Activated T-cell treated with anti-CD3 and anti-CD28 coated beads, Interleukin-2, amount 50 U/mL, for 24 hours (primary cell): ENCODE data around the gene IL21R.
"Not testable (repeated sequence)": the region's sequence is repeated elsewhere in the genome, so short reads cannot be mapped to it uniquely, and the experiment has no call there.

Experiments
- DNase-seq: peaks from one replicate; pipeline ENCODE4 v3.0.0-alpha.2; 2020
- H3K27ac Mint-ChIP-seq: 2 replicates; pipeline ENCODE4 v1.8.0; 2020; ENCODE audit warnings: mild to moderate bottlenecking, mixed read lengths
- H3K27me3 Mint-ChIP-seq: 2 replicates; pipeline ENCODE4 v1.8.0; 2020; ENCODE audit warnings: mixed read lengths
- H3K36me3 Mint-ChIP-seq: 2 replicates; pipeline ENCODE4 v1.8.0; 2020; ENCODE audit warnings: low read depth, mixed read lengths
- H3K4me1 Mint-ChIP-seq: 2 replicates; pipeline ENCODE4 v1.8.0; 2020; ENCODE audit warnings: low read depth, mixed read lengths
- H3K4me3 Mint-ChIP-seq: 2 replicates; pipeline ENCODE4 v1.8.0; 2020; ENCODE audit warnings: mild to moderate bottlenecking, moderate library complexity, mixed read lengths
- H3K9me3 Mint-ChIP-seq: 2 replicates; pipeline ENCODE4 v1.8.0; 2020; ENCODE audit warnings: mixed read lengths

The IL21R gene

GRCh38 chr16:27403601-27403992 is 1.6 kb downstream of the IL21R start:
- peak; percentile 70 for DNase-seq
- H3K4me3 Mint-ChIP-seq = peak overlapping the region; percentile 99
- peak overlapping the region; percentile 99 for H3K27ac Mint-ChIP-seq
- H3K4me1 Mint-ChIP-seq = peaks cover 62% of the 10 kb centered on the region
- H3K36me3 Mint-ChIP-seq = peaks cover 63% of the 10 kb centered on the region
- no peaks in the 10 kb centered on the region for H3K9me3 Mint-ChIP-seq
- no peaks in the 10 kb centered on the region for H3K27me3 Mint-ChIP-seq

GRCh38 chr16:27404163-27404823 is 2.3 kb downstream of the IL21R start:
- H3K9me3 Mint-ChIP-seq = no peaks in the 10 kb centered on the region
- H3K4me3 Mint-ChIP-seq = peak overlapping the region; percentile 99
- H3K27ac Mint-ChIP-seq = peak overlapping the region; percentile 99
- H3K4me1 Mint-ChIP-seq = peaks cover 65% of the 10 kb centered on the region
- peaks cover 68% of the 10 kb centered on the region for H3K36me3 Mint-ChIP-seq
- peak; percentile 64 for DNase-seq
- no peaks in the 10 kb centered on the region for H3K27me3 Mint-ChIP-seq

- no peaks in the 10 kb centered on the region for H3K27me3 Mint-ChIP-seq
- DNase-seq = peak; percentile 85
- peak overlapping the region; percentile 99 for H3K4me3 Mint-ChIP-seq
- H3K9me3 Mint-ChIP-seq = no peaks in the 10 kb centered on the region
- peaks cover 67% of the 10 kb centered on the region for H3K4me1 Mint-ChIP-seq
- H3K27ac Mint-ChIP-seq = peak overlapping the region; percentile 99
- peaks cover 83% of the 10 kb centered on the region for H3K36me3 Mint-ChIP-seq
These were observed 3.8 kb downstream of the IL21R start for GRCh38 chr16:27405546-27406451.

GRCh38 chr16:27406511-27407128 is 4.6 kb downstream of the IL21R start:
- H3K36me3 Mint-ChIP-seq = peaks cover 91% of the 10 kb centered on the region
- H3K4me3 Mint-ChIP-seq = peak overlapping the region; percentile 99
- peak overlapping the region; percentile 99 for H3K27ac Mint-ChIP-seq
- H3K4me1 Mint-ChIP-seq = peaks cover 66% of the 10 kb centered on the region
- H3K27me3 Mint-ChIP-seq = no peaks in the 10 kb centered on the region
- DNase-seq = peak; percentile 60
- peaks cover 1% of the 10 kb centered on the region for H3K9me3 Mint-ChIP-seq

GRCh38 chr16:27407133-27407532 is 5.2 kb downstream of the IL21R start:
- Mint-ChIP-seq H3K9me3 (peaks cover 6% of the 10 kb centered on the region), H3K4me3 (peak overlapping the region; percentile 99), H3K36me3 (peaks cover 95% of the 10 kb centered on the region), H3K27ac (peak overlapping the region; percentile 99), H3K27me3 (no peaks in the 10 kb centered on the region), H3K4me1 (peaks cover 67% of the 10 kb centered on the region)
- no peak for DNase-seq

- H3K9me3 Mint-ChIP-seq = peaks cover 9% of the 10 kb centered on the region
- H3K36me3 Mint-ChIP-seq = peaks cover 95% of the 10 kb centered on the region
- no peaks in the 10 kb centered on the region for H3K27me3 Mint-ChIP-seq
- peak overlapping the region; percentile 99 for H3K4me3 Mint-ChIP-seq
- peaks cover 75% of the 10 kb centered on the region for H3K4me1 Mint-ChIP-seq
- peak; percentile 48 for DNase-seq
- H3K27ac Mint-ChIP-seq = peak overlapping the region; percentile 99
These were observed 6.1 kb downstream of the IL21R start for GRCh38 chr16:27408012-27408601.

GRCh38 chr16:27408602-27409031 is 6.6 kb downstream of the IL21R start:
- Mint-ChIP-seq H3K4me3 (peak overlapping the region; percentile 99), H3K4me1 (peaks cover 80% of the 10 kb centered on the region), H3K27ac (peak overlapping the region; percentile 99), H3K36me3 (peaks cover 95% of the 10 kb centered on the region), H3K27me3 (no peaks in the 10 kb centered on the region), H3K9me3 (peaks cover 11% of the 10 kb centered on the region)
- DNase-seq = no peak

GRCh38 chr16:27409958-27410357 is 8.0 kb downstream of the IL21R start:
- not testable (repeated sequence) for DNase-seq, H3K27me3 Mint-ChIP-seq
- Mint-ChIP-seq H3K9me3 (peaks cover 11% of the 10 kb centered on the region), H3K4me3 (peak overlapping the region; percentile 66), H3K36me3 (peaks cover 91% of the 10 kb centered on the region), H3K27ac (peak overlapping the region; percentile 86), H3K4me1 (peaks cover 87% of the 10 kb centered on the region)

GRCh38 chr16:27410761-27411160 is 8.8 kb downstream of the IL21R start:
- H3K4me3 Mint-ChIP-seq = peak overlapping the region; percentile 66
- DNase-seq = no peak
- peaks cover 92% of the 10 kb centered on the region for H3K36me3 Mint-ChIP-seq
- peak overlapping the region; percentile 86 for H3K27ac Mint-ChIP-seq
- H3K4me1 Mint-ChIP-seq = peaks cover 93% of the 10 kb centered on the region
- H3K9me3 Mint-ChIP-seq = peaks cover 11% of the 10 kb centered on the region
- no peaks in the 10 kb centered on the region for H3K27me3 Mint-ChIP-seq

GRCh38 chr16:27413956-27414355 is 12.0 kb downstream of the IL21R start:
- H3K36me3 Mint-ChIP-seq = peaks cover 88% of the 10 kb centered on the region
- peaks cover 79% of the 10 kb centered on the region for H3K4me1 Mint-ChIP-seq
- DNase-seq = no peak
- peaks cover 16% of the 10 kb centered on the region for H3K9me3 Mint-ChIP-seq
- peak overlapping the region; percentile 59 for H3K27ac Mint-ChIP-seq
- peak overlapping the region; percentile 25 for H3K4me3 Mint-ChIP-seq
- H3K27me3 Mint-ChIP-seq = no peaks in the 10 kb centered on the region

GRCh38 chr16:27414788-27415431 is 12.9 kb downstream of the IL21R start:
- H3K4me3 Mint-ChIP-seq = peak overlapping the region; percentile 8
- peaks cover 76% of the 10 kb centered on the region for H3K4me1 Mint-ChIP-seq
- H3K27me3 Mint-ChIP-seq = no peaks in the 10 kb centered on the region
- peak overlapping the region; percentile 78 for H3K27ac Mint-ChIP-seq
- H3K36me3 Mint-ChIP-seq = peaks cover 89% of the 10 kb centered on the region
- peaks cover 16% of the 10 kb centered on the region for H3K9me3 Mint-ChIP-seq
- DNase-seq = no peak

GRCh38 chr16:27417047-27417671 is 15.2 kb downstream of the IL21R start:
- Mint-ChIP-seq H3K4me3 (peak overlapping the region; percentile 45), H3K27me3 (no peaks in the 10 kb centered on the region), H3K9me3 (peaks cover 26% of the 10 kb centered on the region), H3K36me3 (peaks cover 89% of the 10 kb centered on the region), H3K4me1 (peaks cover 64% of the 10 kb centered on the region), H3K27ac (peak overlapping the region; percentile 94)
- DNase-seq = no peak

GRCh38 chr16:27421961-27422740 is 20.2 kb downstream of the IL21R start:
- H3K36me3 Mint-ChIP-seq = peaks cover 93% of the 10 kb centered on the region
- H3K4me3 Mint-ChIP-seq = no peak overlapping the region
- no peak for DNase-seq
- H3K27ac Mint-ChIP-seq = no peak overlapping the region
- H3K27me3 Mint-ChIP-seq = no peaks in the 10 kb centered on the region
- peaks cover 22% of the 10 kb centered on the region for H3K9me3 Mint-ChIP-seq
- H3K4me1 Mint-ChIP-seq = peaks cover 65% of the 10 kb centered on the region
